ES-I3 (cell line): ENCODE results near the gene KPTN.

Experiments
- H3K36me3 ChIP-seq: 2 replicates; pipeline ENCODE4 v1.6.1; 2013; ENCODE audit warnings: mild to moderate bottlenecking, low read length, control low read depth, moderate library complexity; ENCODE audit not compliant: insufficient read depth
- H3K4me1 ChIP-seq: 2 replicates; pipeline ENCODE4 v1.6.1; 2013; ENCODE audit warnings: mild to moderate bottlenecking, control low read depth, low read length; ENCODE audit not compliant: insufficient read depth
- H3K9ac ChIP-seq: 2 replicates; pipeline ENCODE4 v1.6.1; 2013; ENCODE audit warnings: low read depth, mild to moderate bottlenecking, low read length, moderate library complexity
- H3K9me3 ChIP-seq: 2 replicates; pipeline ENCODE4 v1.6.1; 2013; ENCODE audit warnings: mild to moderate bottlenecking, low read length, moderate library complexity; ENCODE audit not compliant: control insufficient read depth, insufficient read depth

KPTN gene

GRCh38 chr19:47433121-47433520 is 50.9 kb downstream of the KPTN start:
- no peaks in the 10 kb centered on the region for H3K9me3 ChIP-seq
- H3K9ac ChIP-seq, result no peak overlapping the region
- no peaks in the 10 kb centered on the region for H3K36me3 ChIP-seq
- no peaks in the 10 kb centered on the region for H3K4me1 ChIP-seq

- no peak overlapping the region for H3K9ac ChIP-seq
- no peaks in the 10 kb centered on the region for H3K9me3 ChIP-seq
- no peaks in the 10 kb centered on the region for H3K4me1 ChIP-seq
- no peaks in the 10 kb centered on the region for H3K36me3 ChIP-seq
Observed at GRCh38 chr19:47432499-47432898, 51.5 kb downstream of the KPTN start.

- no peak overlapping the region for H3K9ac ChIP-seq
- H3K4me1 ChIP-seq, result no peaks in the 10 kb centered on the region
- H3K36me3 ChIP-seq, result no peaks in the 10 kb centered on the region
- no peaks in the 10 kb centered on the region for H3K9me3 ChIP-seq
Observed at GRCh38 chr19:47432091-47432490, 51.9 kb downstream of the KPTN start.

GRCh38 chr19:47430041-47430802 is 53.8 kb downstream of the KPTN start:
- no peaks in the 10 kb centered on the region for H3K9me3 ChIP-seq
- H3K4me1 ChIP-seq, result no peaks in the 10 kb centered on the region
- H3K36me3 ChIP-seq, result no peaks in the 10 kb centered on the region
- H3K9ac ChIP-seq, result peak overlapping the region; percentile 40; the same call in 1 of the 2 replicates

- H3K9ac ChIP-seq, result peak overlapping the region; percentile 40; the same call in 1 of the 2 replicates
- H3K9me3 ChIP-seq, result no peaks in the 10 kb centered on the region
- H3K36me3 ChIP-seq, result no peaks in the 10 kb centered on the region
- H3K4me1 ChIP-seq, result no peaks in the 10 kb centered on the region
Observed at GRCh38 chr19:47429140-47429793, 54.8 kb downstream of the KPTN start.

GRCh38 chr19:47428177-47428894 is 55.7 kb downstream of the KPTN start:
- H3K9ac ChIP-seq, result peak overlapping the region; percentile 49; the same call in 1 of the 2 replicates
- H3K9me3 ChIP-seq, result no peaks in the 10 kb centered on the region
- peaks cover 3% of the 10 kb centered on the region; the same call in 1 of the 2 replicates for H3K4me1 ChIP-seq
- no peaks in the 10 kb centered on the region for H3K36me3 ChIP-seq

GRCh38 chr19:47427241-47428176 is 56.5 kb downstream of the KPTN start:
- no peaks in the 10 kb centered on the region for H3K9me3 ChIP-seq
- H3K9ac ChIP-seq, result peak overlapping the region; percentile 49
- no peaks in the 10 kb centered on the region for H3K36me3 ChIP-seq
- peaks cover 11% of the 10 kb centered on the region for H3K4me1 ChIP-seq
